Upper lobe of left lung (tissue), 6 donors: Measurements from ENCODE around the gene DENND1A. TPM values are rescaled to one million over a fixed set of nuclear protein-coding genes. Genes with fewer than 3 reads are reported as not detected.

Experiments used
- ATAC-seq, 2 donors: fragments of 200-7000 bp; cut with Tn5 transposase; one replicate each; pipeline ENCODE4 v1.9.1; 2022; ENCODE audit warnings: mild to moderate bottlenecking in 2 of 2, moderate library complexity in 2 of 2; ENCODE audit not compliant: low FRiP score in 2 of 2
- DNase-seq, 2 donors: peaks; one replicate each; pipeline ENCODE4 v3.0.0-alpha.2; 2019 to 2020
- H3K27ac ChIP-seq, 4 donors: fragments of 200-600 bp; sonication (generic); one replicate each; pipeline ENCODE4 v1.5.1; 2016 to 2019
- H3K27me3 ChIP-seq, 4 donors: fragments of 200-600 bp; sonication (generic); one replicate each; pipeline ENCODE4 v1.5.1; 2017 to 2019
- H3K36me3 ChIP-seq, 4 donors: fragments of 200-600 bp; sonication (generic); one replicate each; pipeline ENCODE4 v1.5.1; 2016 to 2019
- H3K4me1 ChIP-seq, 4 donors: fragments of 200-600 bp; sonication (generic); one replicate each; pipeline ENCODE4 v1.5.1; 2018 to 2019
- H3K4me3 ChIP-seq, 4 donors: fragments of 200-600 bp; sonication (generic); one replicate each; pipeline ENCODE4 v1.5.1; 2017 to 2019; ENCODE audit warnings: mild to moderate bottlenecking in 2 of 4, moderate library complexity in 1 of 4
- H3K9me3 ChIP-seq, 4 donors: fragments of 200-600 bp; sonication (generic); one replicate each; pipeline ENCODE4 v1.5.1; 2018 to 2019
- CTCF ChIP-seq, 6 experiments: fragments of 450-650 bp in 4 of 6; fragments of 200-600 bp in 2 of 6; sonication (generic) in 2 of 6; IDR thresholded peaks; one replicate each; pipeline ENCODE4 v1.5.1; 2016 to 2019; ENCODE audit warnings: antibody characterized with exemption in 6 of 6
- EP300 ChIP-seq, 4 donors: sonication (generic); formaldehyde crosslinking; IDR thresholded peaks; one replicate each; pipeline ENCODE4 v1.5.1; 2017; ENCODE audit warnings: antibody characterized with exemption in 4 of 4, control low read depth in 2 of 4
- POLR2A ChIP-seq, 4 donors: fragments of 450-650 bp; IDR thresholded peaks; one replicate each; pipeline ENCODE4 v1.5.1; 2016 to 2017; ENCODE audit warnings: antibody characterized with exemption in 4 of 4, mild to moderate bottlenecking in 2 of 4
- POLR2AphosphoS5 ChIP-seq, 2 donors: sonication (generic); formaldehyde crosslinking; IDR thresholded peaks; one replicate each; pipeline ENCODE4 v1.5.1; 2017; ENCODE audit warnings: antibody characterized with exemption in 2 of 2
- WGBS, 2 donors: methylation state at CpG; one replicate each; pipeline ENCODE4 v1.1.5; 2017 to 2018; 5-methylcytosine and 5-hydroxymethylcytosine counted together
- total RNA-seq, 6 donors: library from RNA; depleted of rRNA in 4 of 6; stranded (reverse); fragments of >200 nt in 4 of 6; gene quantifications; one replicate each; pipeline versions ENCODE4 v1.1.0 to v1.2.1, GENCODE V29; 2016 to 2021
- donor health status: DM: no; HTN: no; CAD: no; lungs with moderate emphysema.
- donor health status: DM: no; HTN: yes; CAD: no; lungs with severe emphysema.

DENND1A gene
- total RNA-seq, 6 donors from 2014 or later, result 9.8 to 46.1 (median 16.0) TPM

- WGBS, 2 donors, result 81 to 84% methylated on average over 17 to 21 of the region's 21 CpGs
- ATAC-seq (no peak), DNase-seq (peak in 1 of 2 donors; percentile 5)
- H3K27me3 ChIP-seq, result no peaks in the 10 kb centered on the region
- H3K9me3 ChIP-seq, result no peaks in the 10 kb centered on the region
- no peaks in the 10 kb centered on the region for H3K4me1 ChIP-seq
- no peak overlapping the region for H3K4me3 ChIP-seq
- H3K36me3 ChIP-seq, result peaks cover 0 to 12% (median 6%) of the 10 kb centered on the region in 4 donors
- TF ChIP-seq POLR2AphosphoS5 (IDR thresholded peaks at IDR 0.05) (no peak), POLR2A (IDR thresholded peaks at IDR 0.05) (no peak), EP300 (IDR thresholded peaks at IDR 0.05) (no peak), CTCF (IDR thresholded peaks at IDR 0.05) (no peak)
- no peak overlapping the region for H3K27ac ChIP-seq
Measured at GRCh38 chr9:123422635-123423310, 507.2 kb downstream of the DENND1A start.

- Histone ChIP-seq H3K36me3 (peaks cover 0 to 12% (median 6%) of the 10 kb centered on the region in 4 donors), H3K4me3 (no peak overlapping the region), H3K4me1 (no peaks in the 10 kb centered on the region), H3K27me3 (no peaks in the 10 kb centered on the region), H3K9me3 (no peaks in the 10 kb centered on the region), H3K27ac (no peak overlapping the region)
- no peak for ATAC-seq
- WGBS, 2 donors, result 71 to 79% methylated on average over 8 of the region's 8 CpGs
- TF ChIP-seq CTCF (IDR thresholded peaks at IDR 0.05) (no peak), POLR2A (IDR thresholded peaks at IDR 0.05) (no peak), EP300 (IDR thresholded peaks at IDR 0.05) (no peak), POLR2AphosphoS5 (IDR thresholded peaks at IDR 0.05) (no peak)
- peak in 1 of 2 donors; percentile 7 for DNase-seq
Measured at GRCh38 chr9:123421801-123422455, 508.0 kb downstream of the DENND1A start.

GRCh38 chr9:123421186-123421585 lies 508.7 kb downstream of the DENND1A start:
- DNase-seq (no peak), ATAC-seq (no peak)
- TF ChIP-seq CTCF (IDR thresholded peaks at IDR 0.05), result no peak
- TF ChIP-seq POLR2AphosphoS5 (IDR thresholded peaks at IDR 0.05), result no peak
- no peak for TF ChIP-seq EP300 (IDR thresholded peaks at IDR 0.05)
- no peak for TF ChIP-seq POLR2A (IDR thresholded peaks at IDR 0.05)

GRCh38 chr9:123420592-123421111 lies 509.3 kb downstream of the DENND1A start:
- no peak for ATAC-seq
- H3K27me3 ChIP-seq, result no peaks in the 10 kb centered on the region
- H3K9me3 ChIP-seq, result no peaks in the 10 kb centered on the region
- no peak overlapping the region for H3K4me3 ChIP-seq
- DNase-seq, result no peak
- peaks cover 0 to 12% (median 6%) of the 10 kb centered on the region in 4 donors for H3K36me3 ChIP-seq
- no peak overlapping the region for H3K27ac ChIP-seq
- no peaks in the 10 kb centered on the region for H3K4me1 ChIP-seq
- WGBS, 2 donors, result 47 to 86% methylated on average over 4 to 14 of the region's 17 CpGs
- TF ChIP-seq CTCF (IDR thresholded peaks at IDR 0.05), result no peak
- TF ChIP-seq POLR2A (IDR thresholded peaks at IDR 0.05), result no peak
- no peak for TF ChIP-seq POLR2AphosphoS5 (IDR thresholded peaks at IDR 0.05)
- no peak for TF ChIP-seq EP300 (IDR thresholded peaks at IDR 0.05)

More at GRCh38 chr9:123421186-123421585, 508.7 kb downstream of the DENND1A start:
- Histone ChIP-seq H3K27ac (no peak overlapping the region), H3K4me1 (no peaks in the 10 kb centered on the region), H3K4me3 (no peak overlapping the region), H3K9me3 (no peaks in the 10 kb centered on the region), H3K27me3 (no peaks in the 10 kb centered on the region), H3K36me3 (peaks cover 0 to 12% (median 6%) of the 10 kb centered on the region in 4 donors)
- WGBS, 2 donors, result 88 to 92% methylated on average over 12 to 13 of the region's 13 CpGs
